HG03196 (cell line): ENCODE results near the gene SMG6.
A peak's percentile ranks its signal among the peaks of the same experiment; 100 is the strongest.
"Not testable (repeated sequence)": the region's sequence is repeated elsewhere in the genome, so short reads cannot be mapped to it uniquely, and the experiment has no call there.

Source experiments
- ATAC-seq: cut with Tn5 transposase; IDR thresholded peaks from one replicate; pipeline ENCODE4 v1.9.1; 2021; ENCODE audit not compliant: unreplicated experiment

The SMG6 gene

GRCh38 chr17:2207815-2208515, 95.6 kb downstream of the SMG6 start:
- no peak for ATAC-seq

- no peak for ATAC-seq
These were observed 99.2 kb downstream of the SMG6 start for GRCh38 chr17:2204393-2204792.

DNA sequence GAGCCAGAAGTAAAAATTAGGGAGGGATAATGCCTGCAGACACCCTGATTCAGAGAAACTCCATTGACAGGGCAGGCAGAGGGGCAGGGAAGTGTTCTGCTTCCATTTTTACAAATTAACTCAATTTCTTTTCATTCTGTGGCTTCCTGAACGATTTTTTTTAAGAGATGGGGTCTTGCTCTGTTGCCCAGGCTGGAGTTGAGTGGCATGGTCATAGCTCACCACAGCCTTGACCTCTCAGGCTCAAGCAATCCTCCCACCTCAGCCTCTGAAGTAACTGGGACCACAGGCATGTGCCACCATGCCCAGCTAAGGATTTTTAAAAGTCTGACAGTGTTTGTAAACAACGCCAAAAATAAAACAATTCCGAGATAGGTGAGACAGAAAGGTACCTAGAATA, 99.8 kb downstream of the SMG6 start:
- ATAC-seq = no peak

- ATAC-seq = no peak
These were observed 100.5 kb downstream of the SMG6 start for GRCh38 chr17:2202996-2203575.

DNA sequence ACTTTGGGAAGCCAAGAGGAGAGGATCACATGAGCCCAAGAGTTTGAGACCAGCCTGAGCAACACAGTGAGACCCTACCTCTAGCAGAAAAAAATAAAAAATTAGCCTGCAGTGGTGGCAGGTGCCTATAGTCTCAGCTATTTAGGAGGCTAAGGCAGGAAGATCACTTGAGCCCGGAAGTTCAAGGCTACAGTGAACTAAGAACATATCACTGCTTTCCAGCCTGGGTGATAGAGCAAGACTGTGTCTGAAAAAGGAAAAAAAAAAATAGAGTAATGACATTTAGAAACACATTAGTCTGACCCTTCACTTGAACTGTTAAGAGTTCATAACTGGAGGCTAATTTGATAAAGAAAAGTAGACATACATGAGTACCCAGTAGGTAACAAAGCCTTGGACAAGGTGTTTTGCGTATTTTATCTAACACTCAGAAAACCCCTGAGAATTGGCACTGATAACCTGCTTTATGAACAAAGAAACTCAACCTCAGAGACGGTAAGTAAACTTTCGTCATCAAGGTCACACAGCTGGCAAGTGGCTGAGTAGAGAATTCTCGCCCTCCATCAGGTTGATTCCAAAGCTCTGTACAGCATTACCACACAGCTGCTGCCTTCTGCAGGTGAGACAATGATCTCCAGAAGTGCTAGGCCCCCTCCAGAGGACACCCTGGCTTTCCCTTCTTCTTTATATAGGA, 101.1 kb downstream of the SMG6 start:
- no peak for ATAC-seq

DNA sequence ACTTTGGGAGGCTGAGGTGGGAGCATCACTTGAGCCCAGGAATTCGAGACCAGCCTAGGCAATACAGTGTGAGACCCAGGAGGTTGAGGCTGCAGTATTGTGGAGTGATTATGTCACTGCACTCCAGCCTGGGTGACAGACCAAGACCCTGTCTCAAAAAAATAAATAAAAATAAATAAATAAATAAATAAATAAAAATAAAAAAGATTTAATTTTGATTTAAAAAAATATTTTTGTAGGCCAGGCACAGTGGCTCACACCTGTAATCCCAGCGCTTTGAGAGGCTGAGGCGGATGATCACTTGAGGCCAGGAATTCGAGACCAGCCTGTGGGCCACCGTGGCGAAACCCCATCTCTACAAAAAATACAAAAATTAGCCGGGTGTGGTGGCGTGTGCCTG, 104.2 kb downstream of the SMG6 start:
- ATAC-seq = not testable (repeated sequence)

GRCh38 chr17:2198927-2199326, 104.7 kb downstream of the SMG6 start:
- ATAC-seq = no peak

DNA sequence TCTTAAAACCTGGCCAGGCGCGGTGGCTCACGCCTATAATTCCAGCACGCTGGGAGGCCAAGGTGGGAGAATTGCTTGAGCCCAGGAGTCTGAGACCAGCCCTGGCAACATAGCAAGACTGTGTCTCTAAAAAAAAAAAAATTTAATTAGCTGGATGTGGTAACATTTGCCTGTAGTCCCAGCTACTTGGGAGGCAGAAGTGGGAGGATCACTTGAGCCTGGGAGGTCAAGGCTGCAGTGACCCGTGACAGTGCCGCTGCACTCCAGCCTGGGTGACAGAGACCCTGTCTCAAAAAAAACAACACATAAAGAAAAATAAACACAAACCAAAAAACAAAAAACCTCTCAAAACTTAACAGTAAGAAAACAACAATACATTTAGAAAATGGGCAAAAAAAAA, 106.3 kb downstream of the SMG6 start:
- no peak for ATAC-seq

DNA sequence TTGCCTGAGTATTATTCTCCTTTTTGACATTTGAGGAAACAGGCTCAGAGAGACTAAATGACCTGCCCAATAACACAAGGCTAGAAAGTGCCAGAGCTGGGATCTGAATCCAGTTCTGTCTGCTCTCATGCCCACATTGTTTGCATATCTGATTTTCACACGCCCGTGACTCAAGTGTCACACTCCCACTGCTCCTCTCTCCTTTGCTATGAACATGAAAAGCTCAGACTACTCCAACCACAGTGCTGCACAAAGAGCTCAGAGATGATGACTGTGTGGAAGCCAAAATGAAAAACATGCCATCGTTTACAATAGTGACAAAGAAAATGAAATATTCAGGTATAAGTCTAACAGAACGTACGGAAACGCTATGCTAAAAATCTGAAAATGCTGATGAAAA, 107.9 kb downstream of the SMG6 start:
- ATAC-seq = no peak

DNA sequence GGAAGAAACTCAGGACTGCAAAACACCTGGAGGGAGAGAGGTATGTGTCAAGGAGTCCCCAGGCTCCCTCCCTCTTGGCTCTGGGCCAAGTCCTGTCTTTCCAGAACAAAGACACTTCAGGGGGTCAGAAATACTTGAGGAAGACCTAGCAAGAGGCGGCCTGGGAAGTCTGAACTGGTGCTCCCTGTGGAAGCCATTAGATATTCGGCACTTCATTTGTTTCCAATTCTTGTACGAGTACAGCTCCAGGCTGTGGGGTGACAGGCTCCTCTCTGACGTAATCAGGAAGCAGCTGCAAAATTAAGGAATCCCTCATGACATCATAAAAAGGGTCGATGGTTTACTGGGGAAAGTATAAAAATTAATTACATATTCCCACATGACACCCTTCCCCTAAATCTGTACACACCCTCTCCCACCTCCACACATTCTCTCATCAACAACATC, 108.7 kb downstream of the SMG6 start:
- no peak for ATAC-seq

DNA sequence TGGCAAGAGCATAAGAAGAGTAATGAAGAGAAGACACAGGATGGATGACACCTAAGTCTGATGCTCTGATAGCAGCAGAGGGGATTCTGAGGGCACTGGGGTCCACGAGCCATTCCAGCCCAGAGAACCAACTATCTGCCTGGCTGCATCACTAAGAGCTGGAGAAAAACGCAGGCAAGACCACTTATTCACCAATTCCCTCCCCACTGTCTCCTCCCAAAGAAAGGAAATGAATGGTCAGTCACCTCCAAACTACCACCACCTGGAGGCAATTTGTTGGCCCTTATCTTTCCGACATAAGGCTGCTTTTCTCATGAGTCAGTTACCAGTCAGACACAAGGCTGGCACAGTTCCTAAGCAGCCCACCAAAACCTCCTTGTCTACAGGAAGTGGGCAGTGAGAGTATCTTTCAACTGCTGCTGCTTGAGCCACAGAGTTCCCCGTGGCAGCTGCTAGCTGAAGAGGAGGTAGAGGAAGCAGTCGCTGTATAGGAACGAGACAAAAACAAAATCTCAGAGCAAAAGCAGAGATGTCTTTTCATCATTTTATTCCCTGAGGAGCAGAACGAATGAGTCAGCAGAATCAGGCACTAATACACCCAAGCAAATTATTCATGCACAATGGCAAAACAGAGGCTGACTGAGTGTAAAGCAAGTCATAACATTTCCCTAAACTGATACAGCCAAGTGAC, 111.1 kb downstream of the SMG6 start:
- ATAC-seq = peak; percentile 79

DNA sequence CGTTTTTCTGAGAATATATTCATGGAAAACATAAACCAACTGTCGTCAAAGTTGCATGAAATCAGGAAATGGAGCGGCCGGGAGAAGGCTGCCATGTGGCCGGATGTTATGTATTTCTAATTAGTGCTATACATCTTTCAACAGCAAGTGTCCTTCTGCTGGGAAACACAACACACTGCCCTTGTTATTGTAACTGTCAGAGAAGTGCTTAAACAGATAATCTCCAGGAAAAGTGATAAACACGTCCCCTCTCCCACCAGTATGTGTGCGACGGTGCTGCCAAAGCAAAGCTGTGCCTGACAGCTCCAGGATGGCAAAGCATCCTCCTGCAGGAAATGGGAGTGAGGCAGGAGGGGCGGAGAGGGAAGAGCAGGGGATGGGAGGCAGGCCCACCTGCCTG, 111.8 kb downstream of the SMG6 start:
- no peak for ATAC-seq

DNA sequence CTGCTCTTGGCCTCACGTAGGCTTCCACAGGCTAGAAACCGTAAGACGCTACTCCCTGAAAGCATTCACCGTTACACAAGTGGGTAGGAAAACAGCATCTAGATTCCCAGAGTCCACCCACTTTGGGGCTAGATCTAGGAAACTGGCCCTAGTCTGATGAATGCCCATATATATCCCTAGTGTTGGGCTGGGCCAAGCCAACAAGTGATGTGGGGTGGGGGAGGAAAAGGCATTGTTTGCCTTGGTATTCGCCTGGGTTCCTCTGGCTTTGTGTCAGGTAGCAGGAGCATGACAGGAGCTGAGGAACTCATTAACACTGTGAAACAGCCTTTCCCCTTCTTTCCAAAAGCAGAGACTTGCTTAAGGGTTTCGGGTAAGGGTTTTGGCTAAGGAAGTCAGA, 112.4 kb downstream of the SMG6 start:
- ATAC-seq = no peak

GRCh38 chr17:2190014-2190413, 113.6 kb downstream of the SMG6 start:
- no peak for ATAC-seq

GRCh38 chr17:2188971-2189630, 114.5 kb downstream of the SMG6 start:
- ATAC-seq = no peak

GRCh38 chr17:2187758-2188157, 115.8 kb downstream of the SMG6 start:
- ATAC-seq = no peak

DNA sequence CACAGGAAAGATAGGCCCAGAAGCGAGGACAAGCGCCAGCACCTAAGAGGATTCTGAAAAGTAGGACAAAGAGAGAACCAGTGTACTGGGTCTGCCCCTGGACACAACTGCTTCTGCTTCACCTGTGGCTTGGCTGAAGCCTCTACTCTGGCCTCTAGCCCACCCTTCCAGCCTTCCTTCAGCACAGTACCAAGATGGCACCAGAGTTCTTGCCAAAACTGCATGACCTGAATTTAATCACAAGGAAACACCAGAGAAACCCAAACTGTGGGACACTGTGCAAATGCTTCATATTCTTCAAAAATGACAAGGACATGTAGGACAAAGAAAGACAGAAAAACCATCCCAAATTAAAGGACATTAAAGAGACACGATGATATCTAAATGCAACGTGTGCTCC, 116.6 kb downstream of the SMG6 start:
- no peak for ATAC-seq

DNA sequence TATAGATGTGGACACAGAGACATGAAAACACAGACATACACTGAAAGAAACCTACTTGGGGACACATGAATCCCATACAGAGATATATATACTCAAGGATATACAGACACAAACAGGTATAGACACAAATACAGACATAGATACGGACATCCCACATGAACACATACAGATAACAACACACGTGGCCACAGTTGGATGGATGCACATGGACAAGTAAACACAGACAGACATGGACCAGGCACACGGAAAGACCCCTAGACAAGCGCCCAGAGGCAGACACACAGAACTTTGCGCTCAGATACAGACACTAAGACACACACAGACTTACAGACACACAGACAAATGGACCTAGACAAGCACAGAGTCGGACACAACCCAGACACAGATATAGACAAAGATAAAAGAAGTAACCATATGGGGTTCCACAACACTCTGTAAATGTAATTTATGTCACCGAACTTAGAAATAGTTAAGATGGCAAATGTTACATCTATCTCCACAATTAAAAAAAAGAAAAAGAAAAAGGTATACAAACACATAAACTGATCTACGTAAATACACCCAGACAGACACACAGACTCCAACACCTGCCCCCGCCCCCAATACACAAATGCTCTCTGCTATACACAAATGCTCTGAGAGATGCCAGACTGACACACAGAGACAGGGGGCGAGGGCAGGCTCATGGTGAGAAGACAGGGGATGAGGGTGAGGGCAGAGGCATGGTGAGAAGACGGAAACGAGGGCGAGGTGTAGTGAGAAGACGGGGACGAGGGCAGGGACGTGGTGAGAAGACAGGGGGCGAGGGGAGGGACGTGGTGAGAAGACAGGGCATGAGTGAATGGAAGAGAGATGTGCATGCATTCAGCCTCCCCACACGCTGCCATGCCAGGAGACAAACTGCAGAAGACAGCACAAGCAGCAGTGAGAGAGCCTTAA, 118.3 kb downstream of the SMG6 start:
- ATAC-seq = no peak

DNA sequence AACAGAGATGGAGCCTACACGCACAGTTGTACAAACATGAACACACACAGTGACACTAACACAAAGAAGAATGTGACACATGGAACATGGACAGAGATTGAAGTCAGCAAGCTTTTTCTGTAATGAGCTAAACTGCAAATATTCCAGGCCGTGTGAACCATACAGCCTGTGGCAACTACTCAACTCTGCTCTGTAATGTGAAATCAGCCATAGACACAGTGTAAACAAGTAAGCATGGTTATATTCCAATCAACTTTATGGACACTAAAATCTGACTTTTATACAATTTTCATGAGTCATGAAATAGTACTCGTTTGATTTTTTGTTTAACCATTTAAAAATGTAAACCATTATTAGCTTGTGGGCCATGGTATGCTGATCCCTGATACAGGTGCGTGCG, 120.2 kb downstream of the SMG6 start:
- no peak for ATAC-seq

DNA sequence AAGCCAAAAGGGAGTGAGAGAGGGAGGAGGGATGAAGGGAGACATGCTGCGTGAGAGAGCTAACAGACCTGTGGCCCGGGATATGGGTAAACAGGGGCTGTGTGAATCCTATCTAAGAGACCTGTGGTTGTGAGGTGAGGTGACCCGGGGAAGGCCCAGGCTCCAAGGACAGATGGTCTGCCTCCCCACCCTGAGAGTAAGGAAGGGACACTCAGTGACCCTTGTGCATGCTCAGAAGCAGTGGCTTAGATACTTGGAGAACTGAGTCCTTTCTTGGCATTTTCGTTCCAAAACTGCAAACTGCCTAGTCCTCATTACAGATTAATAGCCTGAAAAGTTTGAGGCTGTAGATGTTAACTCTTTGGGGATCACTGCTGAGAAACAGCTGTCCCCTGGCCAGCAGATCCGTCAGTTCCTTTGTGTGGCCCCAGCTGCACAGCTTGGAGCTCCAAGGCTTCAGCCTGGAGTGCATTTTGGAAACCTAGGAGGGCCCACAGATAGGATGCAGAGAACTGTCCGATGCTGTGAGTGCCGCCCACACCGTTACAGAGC, 121.6 kb downstream of the SMG6 start:
- ATAC-seq = no peak
